ENCODE data around the gene ENTPD6. TPM values are rescaled to one million over a fixed set of nuclear protein-coding genes. Genes with fewer than 3 reads are reported as not detected.

Gene ENTPD6
- total and polyA plus RNA-seq, 2 of the 4 experiments (the other 2 are of a cell fraction) = 61.1 to 98.6 TPM

DNA sequence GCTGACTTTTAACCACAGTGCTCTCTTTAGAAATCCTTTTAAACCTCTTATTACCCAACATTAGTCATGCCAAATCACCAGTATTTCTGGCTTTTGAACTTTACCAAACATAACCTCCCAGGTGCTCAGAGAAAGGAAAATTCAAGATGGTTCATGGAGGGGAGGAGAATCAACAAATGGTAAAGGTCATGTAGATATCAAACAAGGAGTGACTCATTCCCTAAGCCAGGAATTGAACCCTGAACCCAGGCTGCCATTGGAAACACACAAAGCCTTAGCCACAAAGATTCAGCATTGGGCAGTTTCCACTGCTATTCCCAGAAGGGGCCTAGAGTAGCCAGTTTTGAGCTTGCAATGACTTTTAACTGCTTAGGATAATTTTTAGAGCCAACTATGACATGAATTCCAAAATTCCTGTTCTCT lies 21.6 kb upstream of the ENTPD6 start:
- no peak overlapping the region for H2AFZ ChIP-seq (replicated peaks; ENCODE audit: low read length, poor library complexity)
- H3K36me3 ChIP-seq (ENCODE audit: control insufficient read depth, insufficient read depth, low read length) = no peaks in the 10 kb centered on the region
- no peak overlapping the region for H2BK20ac ChIP-seq (ENCODE audit: low read depth, low read length)
- no peak overlapping the region for H2BK5ac ChIP-seq (ENCODE audit: low read depth, low read length, poor library complexity, severe bottlenecking)
- no peak overlapping the region for H4K5ac ChIP-seq (ENCODE audit: low read depth, low read length)
- H2AK5ac ChIP-seq (ENCODE audit: low read depth, low read length) = no peak overlapping the region
- no peak overlapping the region for H2BK15ac ChIP-seq (ENCODE audit: low read depth, low read length)
- no peak overlapping the region for H3K14ac ChIP-seq (replicated peaks; ENCODE audit: low read depth, low read length)
- H4K91ac ChIP-seq (ENCODE audit: insufficient read depth, low read depth, low read length) = no peak overlapping the region
- intact Hi-C loops (cut with micrococcal nuclease) (no loop called here), in situ Hi-C loops (cut with MboI; ENCODE audit: low sequenced_read_pairs) (loop anchor here (10.0 to 25.0 kb wide), 3 partner anchors 99 to 813 kb away; no protein-coding TSS in a partner anchor), dilution Hi-C loops (cut with HindIII; ENCODE audit: low sequenced_read_pairs, unreplicated experiment) (no loop called here)
- no peak overlapping the region for H3K23ac ChIP-seq (ENCODE audit: low read depth, low read length)
- ATAC-seq (ENCODE audit: low read depth) (no peak), DNase-seq (no peak)
- H3K56ac ChIP-seq (ENCODE audit: extremely low read depth, insufficient read depth, low read length) = no peak overlapping the region
- peaks cover 7% of the 10 kb centered on the region for H3K9me1 ChIP-seq (ENCODE audit: insufficient read depth, low read length)
- H3K4me2 ChIP-seq (ENCODE audit: low read depth, low read length) = no peak overlapping the region
- CTCF ChIA-PET = no interaction called here
- H3K4me1 ChIP-seq (ENCODE audit: control insufficient read depth, insufficient read depth, low read length) = peaks cover 5% of the 10 kb centered on the region; the same call in 1 of the 2 replicates
- H3K9ac ChIP-seq (ENCODE audit: low read depth, low read length) = no peak overlapping the region
- no peak overlapping the region for H3K27ac ChIP-seq (ENCODE audit: insufficient read depth, low read length)
- POLR2A ChIA-PET (ENCODE audit: unreplicated experiment) = no interaction called here
- no peak for TF ChIP-seq MAFK (IDR thresholded peaks at IDR 0.05; ENCODE audit: low read depth, low read length)
- TF ChIP-seq, protein P1, sequence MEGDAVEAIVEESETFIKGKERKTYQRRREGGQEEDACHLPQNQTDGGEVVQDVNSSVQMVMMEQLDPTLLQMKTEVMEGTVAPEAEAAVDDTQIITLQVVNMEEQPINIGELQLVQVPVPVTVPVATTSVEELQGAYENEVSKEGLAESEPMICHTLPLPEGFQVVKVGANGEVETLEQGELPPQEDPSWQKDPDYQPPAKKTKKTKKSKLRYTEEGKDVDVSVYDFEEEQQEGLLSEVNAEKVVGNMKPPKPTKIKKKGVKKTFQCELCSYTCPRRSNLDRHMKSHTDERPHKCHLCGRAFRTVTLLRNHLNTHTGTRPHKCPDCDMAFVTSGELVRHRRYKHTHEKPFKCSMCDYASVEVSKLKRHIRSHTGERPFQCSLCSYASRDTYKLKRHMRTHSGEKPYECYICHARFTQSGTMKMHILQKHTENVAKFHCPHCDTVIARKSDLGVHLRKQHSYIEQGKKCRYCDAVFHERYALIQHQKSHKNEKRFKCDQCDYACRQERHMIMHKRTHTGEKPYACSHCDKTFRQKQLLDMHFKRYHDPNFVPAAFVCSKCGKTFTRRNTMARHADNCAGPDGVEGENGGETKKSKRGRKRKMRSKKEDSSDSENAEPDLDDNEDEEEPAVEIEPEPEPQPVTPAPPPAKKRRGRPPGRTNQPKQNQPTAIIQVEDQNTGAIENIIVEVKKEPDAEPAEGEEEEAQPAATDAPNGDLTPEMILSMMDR (conservative IDR thresholded peaks at IDR 0.05; ENCODE audit: low read depth, low read length) = no peak
- no peak for TF ChIP-seq NFE2L2 (IDR thresholded peaks at IDR 0.05; ENCODE audit: low read depth, low read length)
- TF ChIP-seq RAD21 (IDR thresholded peaks at IDR 0.05; ENCODE audit: low read length) = no peak
- TF ChIP-seq RFX5 (IDR thresholded peaks at IDR 0.05; ENCODE audit: low read depth, low read length) = no peak
- TF ChIP-seq BHLHE40 (IDR thresholded peaks at IDR 0.05; ENCODE audit: low read depth, low read length) = no peak
- no peak for TF ChIP-seq CEBPB (IDR thresholded peaks at IDR 0.05; ENCODE audit: low read depth, low read length)
- TF ChIP-seq ELK1 (IDR thresholded peaks at IDR 0.05; ENCODE audit: borderline replicate concordance, low read depth, low read length) = no peak
- TF ChIP-seq RCOR1 (IDR thresholded peaks at IDR 0.05; ENCODE audit: insufficient replicate concordance, low read length) = no peak
- no peak for TF ChIP-seq MAZ (IDR thresholded peaks at IDR 0.05; ENCODE audit: borderline replicate concordance, low read depth, low read length)
- no peak for TF ChIP-seq MXI1 (IDR thresholded peaks at IDR 0.05; ENCODE audit: borderline replicate concordance, low read depth, low read length)
- TF ChIP-seq USF2 (IDR thresholded peaks at IDR 0.05; ENCODE audit: low read depth, low read length) = no peak
- TF ChIP-seq POLR2A (IDR thresholded peaks at IDR 0.05; ENCODE audit: low read depth, low read length) = no peak
- no peak for TF ChIP-seq CHD1 (IDR thresholded peaks at IDR 0.05; ENCODE audit: low read depth, low read length)
- TF ChIP-seq FOS (IDR thresholded peaks at IDR 0.05; ENCODE audit: low read depth, low read length) = no peak
- TF ChIP-seq SMC3 (IDR thresholded peaks at IDR 0.05; ENCODE audit: low read depth, low read length) = no peak
- H4K8ac ChIP-seq (ENCODE audit: low read depth in 2 of 2, low read length in 2 of 2) = no peak overlapping the region
- H2BK120ac ChIP-seq (ENCODE audit: low read depth, low read length) = no peak overlapping the region
- BruUV-seq (replicated peaks) = no TSS peak
- peaks cover 5% of the 10 kb centered on the region for H4K20me1 ChIP-seq (ENCODE audit: insufficient read depth, low read length)
- no peak overlapping the region for H2AK9ac ChIP-seq (replicated peaks; ENCODE audit: low read depth, low read length, poor library complexity)
- H3K27me3 ChIP-seq (ENCODE audit: control insufficient read depth, insufficient read depth, low read length) = peaks cover 12% of the 10 kb centered on the region
- H3K4me3 ChIP-seq (ENCODE audit: insufficient read depth, low read depth, low read length) = no peak overlapping the region
- no peaks in the 10 kb centered on the region for H3K9me3 ChIP-seq (ENCODE audit: control insufficient read depth, insufficient read depth, low read length)
- no peaks in the 10 kb centered on the region for H3K79me1 ChIP-seq (ENCODE audit: low read depth in 1 of 2, low read length in 2 of 2)
- H3K18ac ChIP-seq (ENCODE audit: low read depth, low read length) = no peak overlapping the region
- H3K4ac ChIP-seq (ENCODE audit: low read depth, low read length) = no peak overlapping the region

All from IMR-90 (cell line).